Prostate gland (tissue), 2 donors: ENCODE data around the gene STK10. TPM values are rescaled to one million over a fixed set of nuclear protein-coding genes. Genes with fewer than 3 reads are reported as not detected.

Experiments
- DNase-seq: peaks from one replicate; pipeline ENCODE4 v3.0.0-alpha.2; 2019; ENCODE audit warnings: low spot score
- H3K27ac ChIP-seq, 2 donors: fragments of 200-600 bp; sonication (generic); 2 replicates each; pipeline ENCODE4 v1.5.1; 2017 to 2019
- H3K27me3 ChIP-seq: fragments of 200-600 bp; sonication (generic); replicated peaks from 2 replicates; pipeline ENCODE4 v1.5.1; 2019; ENCODE audit not compliant: insufficient read depth
- H3K36me3 ChIP-seq, 2 donors: fragments of 200-600 bp; sonication (generic); 1 replicate in 1 of 2; 2 replicates in 1 of 2; pipeline versions ENCODE4 v1.5.1 to v1.8.1; 2017 to 2019
- H3K4me1 ChIP-seq: fragments of 200-600 bp; sonication (generic); replicated peaks from 2 replicates; pipeline ENCODE4 v1.5.1; 2019
- H3K4me3 ChIP-seq, 2 donors: fragments of 200-600 bp; sonication (generic); 2 replicates each; pipeline ENCODE4 v1.5.1; 2017 to 2019
- H3K9me3 ChIP-seq: fragments of 200-600 bp; sonication (generic); 2 replicates; pipeline ENCODE4 v1.5.1; 2017
- POLR2A ChIP-seq: fragments of 450-650 bp; IDR thresholded peaks from one replicate; pipeline ENCODE4 v1.6.1; 2016; ENCODE audit warnings: antibody characterized with exemption, mild to moderate bottlenecking
- POLR2AphosphoS5 ChIP-seq: sonication (generic); formaldehyde crosslinking; IDR thresholded peaks from one replicate; pipeline ENCODE4 v1.6.1; 2017; ENCODE audit warnings: antibody characterized with exemption
- WGBS: methylation state at CpG from one replicate; pipeline ENCODE4 v1.1.5; 2018; 5-methylcytosine and 5-hydroxymethylcytosine counted together
- intact Hi-C: fragments of 100-400 bp; cut with DNase I; formaldehyde crosslinking; loops from one replicate; pipeline ENCODE4 v1.14.2; 2022
- total RNA-seq, 2 donors: library from RNA; depleted of rRNA; stranded (reverse); fragments of >200 nt; gene quantifications; one replicate each; pipeline ENCODE4 v1.1.0, GENCODE V29; 2016
- TF ChIP-seq, protein P1 (sequence below), 4 experiments: fragments of 200-600 bp in 2 of 4; fragments of 450-650 bp in 2 of 4; sonication (generic) in 2 of 4; IDR thresholded peaks; 1 replicate in 3 of 4; 2 replicates in 1 of 4; pipeline ENCODE4 v1.5.1; 2016 to 2019; ENCODE audit warnings: antibody characterized with exemption in 4 of 4, mild to moderate bottlenecking in 2 of 4, moderate library complexity in 2 of 4

Gene STK10
- total RNA-seq, 2 donors from 2014 or later, result 4.6 to 73.3 TPM

DNA sequence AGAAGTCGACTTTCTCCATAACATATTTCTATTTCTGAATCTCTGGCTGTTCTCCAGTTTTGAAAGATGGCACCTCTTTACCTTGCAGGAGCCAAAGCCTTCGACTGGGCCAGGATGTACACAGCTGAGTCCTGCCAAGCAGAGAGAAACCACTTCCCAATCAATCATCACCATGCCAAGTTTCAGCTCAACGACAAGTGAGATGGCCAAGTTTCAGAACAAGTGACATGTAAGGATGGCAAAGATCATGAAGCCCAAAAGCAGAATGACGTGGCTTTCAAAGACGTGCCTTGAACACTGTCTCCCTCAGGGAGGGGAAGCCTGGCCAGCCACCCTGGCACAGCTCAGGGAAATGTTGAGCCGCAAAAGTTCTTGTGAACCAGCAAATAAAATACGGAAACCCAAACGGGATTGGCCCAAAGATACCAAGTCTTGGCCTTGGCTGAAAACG, 17.7 kb downstream of the STK10 start:
- peak; percentile 25 for DNase-seq
- Histone ChIP-seq H3K9me3 (no peaks in the 10 kb centered on the region), H3K27ac (no peak overlapping the region), H3K36me3 (no peaks in the 10 kb centered on the region), H3K4me3 (no peak overlapping the region), H3K4me1 (no peaks in the 10 kb centered on the region), H3K27me3 (no peaks in the 10 kb centered on the region)
- TF ChIP-seq POLR2AphosphoS5 (no peak), POLR2A (no peak)
- intact Hi-C loops, result no loop called here
- 53% methylated on average over 9 of the region's 9 CpGs for WGBS

DNA sequence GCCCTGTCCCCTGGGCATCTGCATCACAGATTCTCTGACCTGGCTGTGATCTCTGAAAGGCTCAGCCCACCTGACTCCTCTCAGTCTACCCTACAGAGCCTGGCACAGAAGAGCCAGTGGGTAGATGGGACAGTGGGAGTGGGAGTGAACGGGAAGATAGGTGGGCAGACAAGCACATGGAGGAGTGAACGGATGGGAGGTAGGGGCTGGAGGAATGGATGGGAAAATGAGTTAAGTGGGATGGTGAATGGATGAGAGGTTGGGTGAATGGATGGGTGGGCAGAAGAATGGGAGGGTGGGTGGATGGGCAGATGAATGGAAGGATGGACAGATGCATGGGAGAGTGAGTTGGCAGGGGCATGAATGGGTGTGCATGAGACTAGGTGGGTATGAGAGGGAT, 18.8 kb downstream of the STK10 start:
- intact Hi-C loops, result no loop called here
- no peak for DNase-seq
- H3K27me3 ChIP-seq, result no peaks in the 10 kb centered on the region
- H3K4me1 ChIP-seq, result no peaks in the 10 kb centered on the region
- no peak overlapping the region for H3K27ac ChIP-seq
- H3K36me3 ChIP-seq, result no peaks in the 10 kb centered on the region
- TF ChIP-seq POLR2AphosphoS5 (no peak), POLR2A (no peak)
- TF ChIP-seq, protein P1, sequence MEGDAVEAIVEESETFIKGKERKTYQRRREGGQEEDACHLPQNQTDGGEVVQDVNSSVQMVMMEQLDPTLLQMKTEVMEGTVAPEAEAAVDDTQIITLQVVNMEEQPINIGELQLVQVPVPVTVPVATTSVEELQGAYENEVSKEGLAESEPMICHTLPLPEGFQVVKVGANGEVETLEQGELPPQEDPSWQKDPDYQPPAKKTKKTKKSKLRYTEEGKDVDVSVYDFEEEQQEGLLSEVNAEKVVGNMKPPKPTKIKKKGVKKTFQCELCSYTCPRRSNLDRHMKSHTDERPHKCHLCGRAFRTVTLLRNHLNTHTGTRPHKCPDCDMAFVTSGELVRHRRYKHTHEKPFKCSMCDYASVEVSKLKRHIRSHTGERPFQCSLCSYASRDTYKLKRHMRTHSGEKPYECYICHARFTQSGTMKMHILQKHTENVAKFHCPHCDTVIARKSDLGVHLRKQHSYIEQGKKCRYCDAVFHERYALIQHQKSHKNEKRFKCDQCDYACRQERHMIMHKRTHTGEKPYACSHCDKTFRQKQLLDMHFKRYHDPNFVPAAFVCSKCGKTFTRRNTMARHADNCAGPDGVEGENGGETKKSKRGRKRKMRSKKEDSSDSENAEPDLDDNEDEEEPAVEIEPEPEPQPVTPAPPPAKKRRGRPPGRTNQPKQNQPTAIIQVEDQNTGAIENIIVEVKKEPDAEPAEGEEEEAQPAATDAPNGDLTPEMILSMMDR (IDR thresholded peaks at IDR 0.05), result no peak
- no peak overlapping the region for H3K4me3 ChIP-seq
- WGBS, result 97% methylated on average over 2 of the region's 2 CpGs
- no peaks in the 10 kb centered on the region for H3K9me3 ChIP-seq

DNA sequence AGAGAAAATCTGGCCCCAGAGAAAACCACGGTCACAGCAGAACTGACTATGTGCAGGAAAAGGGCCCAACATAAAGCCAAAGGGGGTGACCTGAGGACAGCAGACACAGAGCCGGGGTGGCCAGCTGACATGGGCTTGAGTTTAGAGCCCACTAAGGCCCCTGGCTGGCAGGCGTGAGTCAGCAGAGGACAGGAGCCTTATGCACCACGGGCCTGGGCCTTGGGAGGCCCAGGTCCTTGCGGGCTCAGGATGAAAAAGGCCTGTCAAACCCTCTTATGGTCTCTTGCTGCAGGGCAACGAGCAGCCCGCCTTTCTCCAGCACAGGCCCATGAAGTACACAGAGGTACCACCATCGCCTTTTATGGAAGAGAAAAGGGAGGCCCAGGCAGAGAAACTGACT, 19.7 kb downstream of the STK10 start:
- Histone ChIP-seq H3K9me3 (no peaks in the 10 kb centered on the region), H3K4me3 (no peak overlapping the region), H3K36me3 (no peaks in the 10 kb centered on the region), H3K27ac (no peak overlapping the region), H3K27me3 (no peaks in the 10 kb centered on the region), H3K4me1 (no peaks in the 10 kb centered on the region)
- TF ChIP-seq, protein P1 (IDR thresholded peaks at IDR 0.05), result no peak
- TF ChIP-seq POLR2A (no peak), POLR2AphosphoS5 (no peak)
- WGBS, result 73% methylated on average over 8 of the region's 8 CpGs
- intact Hi-C loops, result no loop called here
- DNase-seq, result no peak

DNA sequence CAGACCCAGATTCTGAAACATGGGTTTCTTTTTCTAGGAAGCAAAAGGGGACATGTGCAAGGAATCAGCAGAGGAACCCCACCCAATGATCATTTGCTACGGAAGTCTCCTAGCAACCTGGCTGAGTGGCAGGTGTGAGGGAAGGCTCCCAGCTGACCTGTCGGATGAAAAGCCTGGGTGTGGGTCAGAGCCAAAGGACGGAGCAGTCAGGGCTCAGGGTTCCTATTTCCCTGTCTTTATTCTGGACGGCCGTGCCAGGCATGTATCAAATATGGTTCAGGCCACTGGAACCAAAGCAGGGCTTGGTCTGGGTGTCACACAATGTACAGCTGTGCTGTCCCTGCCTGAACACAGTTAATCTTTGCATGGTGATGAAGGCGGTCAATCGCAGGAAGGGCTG, 20.1 kb downstream of the STK10 start:
- Histone ChIP-seq H3K4me1 (no peaks in the 10 kb centered on the region), H3K36me3 (no peaks in the 10 kb centered on the region)
- no peak for DNase-seq

DNA sequence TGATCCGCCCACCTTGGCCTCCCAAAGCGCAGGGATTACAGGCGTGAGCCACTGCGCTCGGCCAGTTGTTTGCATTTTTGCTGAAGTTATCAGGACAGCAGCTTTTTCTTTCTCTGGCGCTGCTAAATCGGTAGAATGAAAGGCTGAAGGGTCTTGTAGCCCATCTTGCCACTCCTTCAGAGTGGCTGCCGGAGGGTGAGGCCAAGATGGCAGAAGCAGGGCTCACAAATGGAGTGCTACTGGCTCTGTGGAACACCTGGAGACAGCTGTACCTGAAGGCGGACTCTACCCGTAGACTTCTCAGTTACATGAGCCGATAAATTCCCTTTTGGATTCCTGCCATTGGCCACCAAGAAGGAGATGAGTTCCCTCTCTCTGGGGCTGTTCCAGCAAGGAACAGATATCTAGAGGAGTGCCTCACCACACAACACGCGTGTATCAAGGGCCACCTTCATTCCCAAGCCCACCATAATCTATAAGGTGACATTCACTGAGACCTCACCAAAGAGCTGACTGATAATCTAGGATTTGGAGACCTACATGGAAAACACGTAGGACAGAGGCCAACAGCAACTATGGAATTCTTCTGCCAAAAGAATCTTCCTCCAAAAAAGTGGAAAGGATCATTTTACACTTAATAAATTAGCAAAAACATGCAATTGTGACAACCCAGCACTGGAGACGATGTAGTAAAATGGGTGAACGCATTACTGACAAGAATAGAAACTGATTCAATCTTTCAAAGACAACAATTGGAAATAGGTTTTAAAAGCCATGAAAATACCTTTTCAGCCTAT, 21.8 kb downstream of the STK10 start:
- no peak for DNase-seq
- H3K9me3 ChIP-seq, result no peaks in the 10 kb centered on the region
- H3K36me3 ChIP-seq, result no peaks in the 10 kb centered on the region
- no peak overlapping the region for H3K4me3 ChIP-seq
- no peak for TF ChIP-seq POLR2AphosphoS5
- TF ChIP-seq POLR2A, result no peak
- TF ChIP-seq, protein P1 (IDR thresholded peaks at IDR 0.05), result no peak
- no peaks in the 10 kb centered on the region for H3K4me1 ChIP-seq
- intact Hi-C loops, result no loop called here
- H3K27ac ChIP-seq, result no peak overlapping the region
- H3K27me3 ChIP-seq, result no peaks in the 10 kb centered on the region
- WGBS, result 81% methylated on average over 16 of the region's 16 CpGs

More for the DNA sequence above, 20.1 kb downstream of the STK10 start:
- H3K27ac ChIP-seq, result no peak overlapping the region
- intact Hi-C loops, result no loop called here
- no peaks in the 10 kb centered on the region for H3K27me3 ChIP-seq
- H3K4me3 ChIP-seq, result no peak overlapping the region
- H3K9me3 ChIP-seq, result no peaks in the 10 kb centered on the region
- 71% methylated on average over 7 of the region's 7 CpGs for WGBS
- TF ChIP-seq POLR2A, result no peak
- TF ChIP-seq POLR2AphosphoS5, result no peak
- TF ChIP-seq, protein P1 (IDR thresholded peaks at IDR 0.05), result no peak
